Right forelimb (tissue), 1 donor: Measurements from ENCODE around the gene SFXN2.
"Not testable (repeated sequence)": the region's sequence is repeated elsewhere in the genome, so short reads cannot be mapped to it uniquely, and the experiment has no call there.

Source experiments
- DNase-seq: peaks from one replicate; pipeline ENCODE4 v3.0.0-alpha.2; 2018

SFXN2 gene

DNA sequence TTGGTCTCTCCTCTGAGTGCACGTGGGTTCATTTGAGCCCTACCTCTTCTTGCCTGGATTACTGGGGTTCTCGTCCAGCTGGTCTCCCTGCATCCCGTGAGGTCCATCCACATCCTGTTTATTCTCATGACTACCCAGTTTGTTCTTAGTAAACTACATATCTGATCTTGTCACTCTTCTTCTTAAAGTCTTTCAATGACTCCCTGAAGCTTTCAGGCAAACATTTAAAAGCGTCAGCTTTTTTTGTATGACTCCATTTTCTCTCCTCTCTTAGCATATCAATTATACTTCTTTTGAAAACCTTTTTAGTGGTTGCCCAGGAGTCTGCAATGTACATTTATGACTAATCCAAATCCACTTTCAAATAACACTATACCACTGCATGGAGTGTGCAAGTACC is 7.5 kb downstream of the SFXN2 start:
- no peak for DNase-seq

GRCh38 chr10:102723989-102724388 is 9.6 kb downstream of the SFXN2 start:
- DNase-seq, result no peak

- no peak for DNase-seq
These were observed 11.8 kb downstream of the SFXN2 start for GRCh38 chr10:102726274-102726673.

- DNase-seq, result no peak
These were observed 12.8 kb downstream of the SFXN2 start for GRCh38 chr10:102727037-102727818.

DNA sequence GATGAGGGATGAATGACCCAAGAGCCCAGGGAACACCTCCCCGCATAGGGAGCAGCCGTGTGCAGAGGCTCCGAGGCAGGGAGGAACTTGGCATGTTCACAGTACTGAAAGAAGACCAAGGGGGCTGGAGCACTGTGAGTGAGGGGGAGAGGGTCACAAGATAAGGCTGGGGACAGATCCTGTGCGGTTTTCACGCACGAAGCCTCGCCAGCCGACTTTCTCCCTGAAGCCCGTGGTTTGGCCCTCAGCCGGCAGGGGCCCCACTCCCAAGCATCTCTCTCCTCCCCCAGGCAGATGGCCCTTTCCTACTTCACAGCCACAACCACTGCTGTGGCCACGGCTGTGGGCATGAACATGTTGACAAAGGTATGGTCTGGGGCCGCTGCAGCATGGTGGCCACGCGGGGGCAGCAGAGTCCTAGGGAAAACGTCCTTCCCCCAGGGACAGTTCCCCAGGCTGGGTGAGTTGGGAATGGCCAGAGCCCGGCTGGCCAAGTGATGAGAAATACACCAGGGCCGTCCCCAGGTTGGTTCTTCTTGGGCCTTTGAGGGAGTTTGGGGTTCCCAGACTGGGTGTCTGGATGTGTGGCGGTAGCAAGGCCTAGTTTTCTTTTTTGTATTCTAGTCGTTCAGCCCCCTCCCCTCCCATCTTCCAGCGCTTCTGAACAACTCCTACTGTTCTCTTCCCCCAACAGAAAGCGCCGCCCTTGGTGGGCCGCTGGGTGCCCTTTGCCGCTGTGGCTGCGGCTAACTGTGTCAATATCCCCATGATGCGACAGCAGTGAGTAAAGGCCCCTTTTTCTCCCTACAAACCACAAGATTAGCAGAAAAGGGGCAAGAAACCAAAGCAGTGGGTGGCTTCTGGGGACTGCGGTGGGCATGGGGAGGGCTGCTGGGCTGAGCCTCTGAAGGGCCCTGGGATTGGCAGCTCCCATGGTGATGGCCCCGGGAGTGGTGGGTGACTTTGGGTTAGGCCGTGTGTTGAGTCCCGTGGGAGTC is 14.9 kb downstream of the SFXN2 start:
- DNase-seq, result peak; percentile 89

GRCh38 chr10:102731222-102731800 is 16.9 kb downstream of the SFXN2 start:
- no peak for DNase-seq

DNA sequence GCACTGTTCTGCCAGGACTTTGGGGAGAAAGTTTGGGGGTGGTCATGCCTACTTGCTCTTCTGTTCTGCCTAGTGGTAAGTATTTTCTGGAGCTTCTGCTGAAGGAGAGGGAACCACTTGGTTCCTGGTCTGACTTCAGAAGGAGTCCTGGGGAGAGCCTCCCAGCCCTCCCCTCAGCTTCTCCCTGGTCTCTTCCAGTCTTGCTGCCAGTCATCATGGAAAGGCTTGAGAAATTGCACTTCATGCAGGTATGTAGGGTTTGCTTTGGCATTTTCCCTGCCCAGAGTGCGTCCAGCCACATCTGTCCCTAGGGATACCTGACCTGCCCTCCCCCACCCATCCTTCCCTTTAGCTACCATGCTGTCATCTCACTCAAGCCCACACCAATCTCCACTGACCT is 18.2 kb downstream of the SFXN2 start:
- DNase-seq, result no peak

DNA sequence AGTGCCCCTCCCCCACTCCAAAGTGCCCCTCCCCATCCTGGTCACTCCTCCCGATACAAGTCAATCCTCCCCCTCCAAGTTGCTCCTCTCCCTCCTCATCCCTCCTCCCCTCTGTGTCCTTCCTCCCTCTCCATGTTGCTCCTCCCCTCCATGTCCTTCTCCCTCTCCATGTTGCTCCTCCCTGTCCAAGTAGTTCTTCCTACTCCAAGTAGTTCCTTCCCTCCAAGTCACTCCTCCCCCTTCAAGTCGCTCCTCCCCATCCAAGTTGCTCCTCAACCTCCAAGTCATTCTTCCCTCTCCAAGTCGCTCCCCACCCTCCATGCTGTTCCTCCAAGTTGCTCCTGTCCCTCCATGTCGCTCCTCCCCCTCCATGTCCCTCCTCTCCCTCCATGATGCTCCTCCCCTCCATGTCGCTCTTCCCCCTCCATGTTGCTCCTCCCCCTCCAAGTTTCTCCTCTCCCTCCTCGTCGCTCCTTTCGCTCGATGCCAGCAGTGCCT is 20.7 kb downstream of the SFXN2 start:
- no peak for DNase-seq

DNA sequence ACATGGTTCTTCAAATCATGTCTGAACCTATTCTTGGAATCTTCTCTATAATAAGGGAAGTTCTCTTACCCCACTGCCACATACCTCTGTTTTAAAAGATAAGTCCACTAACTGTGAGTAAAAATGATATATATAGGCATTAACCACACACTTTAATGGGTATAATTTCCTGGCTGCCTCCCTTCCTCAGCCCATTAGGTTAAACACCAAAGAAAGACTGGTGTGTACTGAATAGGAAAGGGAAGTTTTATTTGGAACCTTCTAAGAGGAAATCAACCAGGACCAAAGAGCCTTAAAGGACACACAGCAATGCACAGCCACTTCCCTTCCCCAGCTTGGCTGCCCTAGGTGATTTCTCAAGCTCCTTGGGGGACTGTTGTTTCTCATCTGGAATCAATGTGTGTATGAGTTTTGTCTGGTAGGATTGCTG is 24.3 kb downstream of the SFXN2 start:
- no peak for DNase-seq

DNA sequence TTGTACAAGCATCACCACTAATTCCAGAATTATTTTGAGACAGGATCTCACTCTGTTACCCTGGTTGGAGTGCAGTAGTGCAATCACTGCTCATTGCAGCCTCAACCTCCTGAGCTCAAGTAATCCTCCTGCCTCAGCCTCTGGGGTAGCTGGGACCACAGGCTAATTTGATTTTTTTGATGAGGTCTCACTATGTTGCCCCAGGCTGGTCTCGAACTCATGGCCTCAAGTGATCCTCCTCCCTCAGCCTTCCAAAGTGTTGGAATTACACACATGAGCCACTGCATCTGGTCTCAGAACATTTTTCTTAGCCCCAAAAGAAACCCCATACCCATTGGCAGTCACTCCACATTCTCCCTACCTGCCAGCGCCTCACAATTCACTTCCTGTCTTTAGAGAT is 25.8 kb downstream of the SFXN2 start:
- no peak for DNase-seq

- no peak for DNase-seq
These were observed 27.3 kb downstream of the SFXN2 start for GRCh38 chr10:102741726-102742237.

GRCh38 chr10:102742313-102742712 is 27.9 kb downstream of the SFXN2 start:
- not testable (repeated sequence) for DNase-seq

DNA sequence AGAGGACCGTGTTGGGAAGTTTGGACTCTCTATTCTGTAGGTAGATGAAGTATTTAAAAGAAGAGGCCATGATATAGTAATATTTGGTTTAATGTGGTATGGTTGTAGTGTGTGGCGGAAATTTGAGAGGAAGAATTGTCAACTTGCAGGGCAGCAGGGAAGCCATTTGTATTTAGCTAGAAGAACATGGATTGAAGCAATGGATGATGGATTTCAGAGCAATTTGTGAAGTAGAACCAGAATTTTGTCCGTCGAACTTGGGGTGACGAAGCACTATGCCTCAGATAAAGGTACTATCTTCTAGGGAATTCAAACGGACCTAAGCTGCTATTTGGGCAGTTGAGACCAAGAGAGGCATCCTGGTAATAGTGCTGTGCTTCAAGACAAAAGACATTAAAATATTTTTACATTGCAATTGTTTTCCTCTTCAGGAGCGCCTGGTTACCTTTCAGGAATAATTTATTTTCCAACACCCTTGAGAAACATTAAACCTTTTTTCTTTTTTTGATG is 28.7 kb downstream of the SFXN2 start:
- DNase-seq, result no peak

GRCh38 chr10:102743588-102744373 is 29.3 kb downstream of the SFXN2 start, which contains the start of gene WBP1L:
TSS of gene WBP1L (plus strand) at chr10:102743948. CDS start at chr10:102744054, 106 bp downstream.
- DNase-seq, result peak; percentile 98

GRCh38 chr10:102744374-102745051 is 30.1 kb downstream of the SFXN2 start:
- DNase-seq, result no peak

DNA sequence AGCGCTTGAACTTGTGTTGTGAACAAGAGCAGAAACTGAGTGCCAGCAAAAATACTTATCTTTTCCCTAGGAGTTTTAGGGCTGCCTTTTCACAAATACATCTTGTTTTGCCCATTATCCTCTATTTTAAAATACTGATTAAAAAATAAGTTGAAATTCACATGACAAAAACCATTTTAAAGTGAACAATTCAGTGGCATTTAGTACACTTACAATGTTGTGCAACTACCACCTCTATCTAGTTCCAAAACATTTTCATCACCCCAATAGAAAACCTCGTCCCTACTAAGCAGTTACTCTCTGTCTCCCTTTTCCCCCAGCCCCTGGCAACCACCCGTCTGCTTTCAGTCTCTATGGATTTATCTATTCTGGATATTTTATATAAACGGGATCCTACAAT is 30.7 kb downstream of the SFXN2 start:
- DNase-seq, result no peak

DNA sequence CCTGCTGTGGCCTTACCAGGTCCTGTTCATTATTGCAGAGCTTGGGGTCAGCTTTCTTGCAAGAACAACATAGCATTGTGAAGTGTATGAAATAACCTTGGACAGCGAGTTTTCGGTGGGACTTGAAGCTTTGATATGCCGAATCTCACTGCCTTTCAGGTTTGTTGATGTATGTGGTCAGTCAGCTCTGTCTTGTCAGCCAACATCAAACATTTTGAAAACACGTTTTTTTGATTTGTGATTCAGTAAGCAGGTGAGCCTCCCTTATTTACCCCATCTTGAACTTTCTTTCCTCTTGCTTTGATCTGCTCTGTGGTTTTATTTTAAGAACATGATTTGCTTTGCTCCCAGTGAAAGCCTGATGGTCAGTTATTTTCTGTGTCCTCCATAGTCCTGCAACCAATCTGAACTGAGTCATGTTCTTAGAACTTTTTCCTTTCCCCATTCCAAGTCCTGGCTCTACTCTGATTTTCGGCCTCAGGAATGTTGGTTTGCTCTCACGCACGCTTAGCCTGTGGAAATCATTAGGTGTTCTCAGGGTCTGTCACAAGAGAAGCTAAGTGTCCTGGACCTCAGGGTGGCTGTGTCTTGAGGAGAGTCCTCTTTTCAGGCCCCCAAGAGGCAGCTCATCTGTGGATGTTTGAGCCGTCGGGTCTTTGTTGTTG is 38.0 kb downstream of the SFXN2 start:
- DNase-seq, result no peak

DNA sequence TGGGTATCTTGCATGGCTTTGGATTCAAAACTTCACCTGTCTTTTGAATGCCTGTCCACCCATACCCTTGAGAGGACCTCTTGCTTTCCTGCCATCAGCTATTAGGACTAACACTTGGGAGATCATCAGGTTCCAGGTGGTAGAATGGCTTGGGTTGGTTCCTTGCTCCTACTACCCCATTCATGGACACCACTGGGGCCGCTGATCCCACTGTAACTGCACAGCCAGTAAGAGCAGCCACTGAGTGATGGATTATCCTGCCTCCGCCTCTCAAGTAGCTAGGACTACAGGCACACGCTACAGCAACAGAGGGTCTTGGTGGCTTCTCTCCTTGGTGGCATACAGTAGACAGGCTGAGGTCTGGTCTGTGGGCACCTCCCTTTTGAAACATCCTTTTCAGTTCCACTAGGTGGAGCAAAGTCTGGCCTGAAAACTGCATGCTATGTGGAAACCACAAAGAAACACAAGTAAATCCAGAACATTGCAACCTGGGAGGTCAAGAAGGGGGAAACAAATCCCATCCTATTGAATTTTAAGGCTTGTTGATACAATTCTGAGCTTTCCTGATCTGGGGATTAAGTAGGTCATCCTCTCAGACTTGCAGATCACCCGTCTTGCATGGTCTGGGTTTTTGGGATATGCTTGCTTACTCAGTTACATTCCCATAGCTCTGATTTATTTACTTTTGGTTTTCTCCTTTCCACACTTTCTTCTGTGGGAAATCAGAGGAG is 38.7 kb downstream of the SFXN2 start:
- DNase-seq, result no peak

- DNase-seq, result no peak
These were observed 39.3 kb downstream of the SFXN2 start for GRCh38 chr10:102753718-102754117.

GRCh38 chr10:102757323-102757722 is 42.9 kb downstream of the SFXN2 start:
- DNase-seq, result no peak
